Raji (cell line): ENCODE measurements around the gene CENPH.

ENCODE experiments used
- POLR2A ChIP-seq: IDR thresholded peaks from 2 replicates; pipeline ENCODE4 v1.6.1; 2011; ENCODE audit warnings: low read depth, low read length, control low read depth; ENCODE audit not compliant: insufficient read depth

The CENPH gene

DNA sequence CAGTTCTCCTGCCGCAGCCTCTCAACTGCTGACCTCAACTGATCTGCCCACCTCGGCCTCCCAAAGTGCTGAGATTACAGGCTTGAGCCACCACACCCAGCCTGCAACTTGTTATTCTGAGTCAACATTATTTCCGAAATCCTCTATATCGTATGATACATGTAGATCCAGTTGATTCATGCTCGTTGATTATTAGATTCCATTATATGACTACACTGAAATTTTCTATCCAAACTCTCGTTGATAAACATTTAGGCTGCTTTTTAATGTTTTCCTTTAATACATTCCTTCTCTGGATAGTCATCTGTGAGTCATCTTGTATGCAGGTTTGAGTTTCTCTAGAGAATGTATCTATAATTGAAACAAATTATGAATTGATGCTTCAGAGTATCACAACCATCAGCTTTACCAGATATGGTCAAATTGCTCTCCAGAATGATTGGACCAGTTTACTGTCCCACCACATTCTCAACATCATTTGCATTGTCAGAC, 49.4 kb downstream of the CENPH start:
- TF ChIP-seq POLR2A, result no peak

DNA sequence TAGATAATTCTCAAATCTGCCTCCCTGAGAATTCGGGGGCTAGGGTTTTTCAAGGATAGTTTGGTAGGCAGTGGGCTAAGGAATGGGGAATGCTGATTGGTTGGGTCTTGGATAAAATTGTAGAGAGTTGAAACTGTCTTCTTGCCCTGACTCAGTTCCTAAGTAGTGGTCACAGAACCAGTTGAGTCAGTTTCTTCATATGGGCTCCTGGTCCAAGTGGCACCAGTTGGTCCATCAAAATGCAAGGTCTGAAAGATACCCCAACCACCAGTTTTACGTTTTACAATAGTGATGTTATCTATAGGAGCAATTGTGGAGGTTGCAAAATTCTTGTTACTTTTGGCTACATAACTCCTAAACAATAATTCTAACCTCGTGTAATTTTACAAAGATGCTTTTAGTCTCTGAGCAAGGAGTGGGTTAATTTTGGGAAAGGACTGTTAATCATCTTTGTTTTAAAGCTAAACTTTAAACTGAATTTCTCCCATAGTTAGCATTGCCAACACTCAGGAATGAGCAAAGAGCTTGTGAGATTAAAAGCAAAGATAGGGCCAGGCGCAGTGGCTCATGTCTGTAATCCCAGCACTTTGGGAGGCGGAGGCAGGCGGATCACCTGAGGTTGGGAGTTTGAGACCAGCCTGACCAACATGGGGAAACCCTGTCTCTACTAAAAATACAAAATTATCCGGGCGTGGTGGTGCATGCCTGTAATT, 53.0 kb downstream of the CENPH start:
- TF ChIP-seq POLR2A, result no peak

DNA sequence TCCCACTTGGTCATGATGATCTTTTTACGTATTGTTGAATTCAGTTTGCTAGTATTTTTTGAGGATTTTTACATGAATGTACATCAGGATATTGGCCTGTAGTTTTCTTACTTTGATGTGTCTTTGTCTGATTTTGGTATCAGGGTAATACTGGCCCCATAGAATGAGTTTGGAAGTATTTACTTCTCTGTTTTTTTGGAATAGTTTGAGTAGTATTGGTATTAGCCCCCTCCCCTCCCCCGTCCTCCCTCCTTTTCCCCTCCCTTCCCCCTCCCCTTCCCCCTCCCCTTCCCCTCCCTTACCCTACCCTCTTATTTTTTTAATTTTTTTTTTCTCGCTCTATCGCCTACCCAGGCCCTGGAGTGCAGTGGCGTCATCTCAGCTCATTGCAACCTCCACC, 55.6 kb downstream of the CENPH start:
- no peak for TF ChIP-seq POLR2A

DNA sequence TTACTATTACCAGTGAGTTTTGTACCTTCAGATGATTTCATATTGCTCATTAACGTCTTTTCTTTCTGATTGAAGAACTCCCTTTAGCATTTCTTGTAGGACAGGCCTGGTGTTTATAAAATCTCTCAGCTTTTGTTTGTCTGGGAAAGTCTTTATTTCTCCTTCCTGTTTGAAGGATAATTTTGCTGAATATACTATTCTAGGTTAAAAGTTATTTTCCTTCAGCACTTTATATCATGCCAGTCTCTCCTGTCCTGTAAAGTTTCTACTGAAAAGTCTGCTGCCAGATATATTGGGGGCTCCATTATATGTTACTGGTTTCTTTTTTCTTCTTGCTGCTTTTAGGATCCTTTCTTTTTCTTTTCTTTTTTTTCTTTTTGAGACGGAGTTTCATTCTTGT, 58.6 kb downstream of the CENPH start:
- no peak for TF ChIP-seq POLR2A

DNA sequence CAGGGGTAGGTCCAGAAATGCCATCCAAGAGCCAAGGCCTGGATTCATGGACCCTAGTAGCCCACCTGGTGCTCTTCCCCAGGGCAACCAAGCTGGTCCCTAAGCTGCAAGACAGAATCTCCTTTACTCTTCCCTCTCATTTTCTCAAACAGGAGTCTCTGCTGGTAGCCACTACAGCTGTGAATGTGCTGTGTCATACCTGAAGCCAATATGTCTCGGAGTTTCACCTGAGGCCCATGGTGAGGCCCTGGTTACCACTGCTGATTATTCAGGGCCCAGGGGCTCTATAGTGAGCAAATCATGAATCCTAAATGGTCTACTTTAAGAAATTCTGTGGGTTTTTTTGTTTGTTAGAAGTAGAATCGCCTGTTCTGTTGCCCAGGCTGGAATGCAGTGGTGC, 61.2 kb downstream of the CENPH start:
- TF ChIP-seq POLR2A, result no peak

DNA sequence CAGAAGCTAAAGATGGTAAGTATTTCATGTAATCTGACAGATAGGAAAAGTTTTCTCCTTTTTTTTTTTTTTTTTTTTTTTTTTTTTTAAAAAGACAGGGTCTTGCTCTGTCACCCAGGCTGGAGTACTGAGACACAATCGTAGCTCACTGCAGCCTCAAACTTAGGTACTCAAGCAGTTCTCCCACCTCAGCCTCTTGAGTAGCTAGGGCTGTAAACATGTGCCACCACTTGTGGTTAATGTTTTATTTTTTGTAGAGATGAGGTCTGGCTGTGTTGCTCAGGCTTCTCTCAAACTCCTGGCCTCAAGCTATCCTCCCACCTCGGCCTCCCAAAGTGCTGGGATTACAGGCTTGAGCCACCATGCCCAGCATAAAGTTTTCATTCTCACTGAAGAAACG, 63.1 kb downstream of the CENPH start:
- no peak for TF ChIP-seq POLR2A

DNA sequence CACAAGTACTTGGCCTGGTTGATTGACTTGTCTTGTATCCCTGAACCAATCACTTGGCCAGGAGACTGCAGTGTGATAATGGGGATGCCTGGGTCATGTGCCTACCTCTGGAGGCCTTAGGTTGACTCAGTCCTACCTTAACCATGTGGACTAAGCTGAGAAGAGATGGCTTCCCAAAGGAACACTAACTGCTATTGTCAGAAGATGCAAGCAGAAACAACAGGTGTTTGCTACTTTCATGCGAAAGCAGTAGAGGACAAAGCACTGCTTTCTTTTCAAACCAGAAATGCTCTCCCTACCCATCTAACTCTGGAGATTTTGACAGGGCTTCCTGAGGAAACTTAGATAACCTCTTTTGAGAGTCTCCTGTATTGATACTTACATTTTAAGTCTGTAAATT, 68.2 kb downstream of the CENPH start:
- no peak for TF ChIP-seq POLR2A
